H1 (cell line): ENCODE measurements around the gene MOGAT2. TPM values are rescaled to one million over a fixed set of nuclear protein-coding genes. Genes with fewer than 3 reads are reported as not detected.

Experiments
- CTCF ChIA-PET: fragments of 300-600 bp; sonication (Branson Sonifier 250); formaldehyde crosslinking; loops from one replicate; lab custom pipeline; 2021; ENCODE audit not compliant: partially characterized antibody; lab: Charles Lee
- POLR2A ChIA-PET: fragments of 300-600 bp; sonication (Branson Sonifier 250); formaldehyde crosslinking; loops from one replicate; lab custom pipeline; 2021; ENCODE audit warnings: inconsistent platforms; ENCODE audit not compliant: partially characterized antibody; lab: Charles Lee
- DNase-seq, 2 experiments: peaks; one replicate each; pipeline versions ENCODE4 v3.0.0 to v3.0.0-alpha.2; 2010 to 2022; ENCODE audit warnings: low spot score in 2 of 2, low read depth in 1 of 2, mixed read lengths in 1 of 2
- FAIRE-seq: peaks from 2 replicates; lab custom pipeline; 2011; peaks lifted over from hg19 to GRCh38; lab: Jason Lieb, UNC
- H2AFZ ChIP-seq: 2 replicates; pipeline ENCODE4 v1.8.1; 2012; ENCODE audit warnings: low read length, inconsistent platforms
- H2AK5ac ChIP-seq: 2 replicates; pipeline ENCODE4 v1.6.1; 2013; ENCODE audit warnings: low read depth, low read length
- H2BK120ac ChIP-seq: replicated peaks from 2 replicates; pipeline ENCODE3; 2013; ENCODE audit warnings: low read depth, low read length, inconsistent platforms
- H2BK12ac ChIP-seq: 2 replicates; pipeline ENCODE4 v1.6.1; 2013; ENCODE audit warnings: low read depth, low read length
- H2BK15ac ChIP-seq: 2 replicates; pipeline ENCODE4 v1.6.1; 2013; ENCODE audit warnings: low read length
- H2BK20ac ChIP-seq: 2 replicates; pipeline ENCODE4 v1.6.1; 2013; ENCODE audit warnings: low read length
- H2BK5ac ChIP-seq: 2 replicates; pipeline ENCODE4 v1.6.1; 2013; ENCODE audit warnings: low read depth, low read length
- H3K14ac ChIP-seq: 2 replicates; pipeline ENCODE4 v1.6.1; 2013; ENCODE audit warnings: inconsistent platforms; ENCODE audit not compliant: insufficient read length
- H3K18ac ChIP-seq: 2 replicates; pipeline ENCODE4 v1.6.1; 2013; ENCODE audit warnings: low read length; ENCODE audit errors: extremely low read depth
- H3K23ac ChIP-seq: 2 replicates; pipeline ENCODE4 v1.6.1; 2013; ENCODE audit warnings: inconsistent platforms; ENCODE audit not compliant: insufficient read length
- H3K23me2 ChIP-seq: 2 replicates; pipeline ENCODE4 v1.6.1; 2013; ENCODE audit warnings: low read depth, low read length
- H3K27ac ChIP-seq: 2 replicates; pipeline ENCODE4 v1.6.1; 2011; ENCODE audit warnings: low read depth, low read length, inconsistent platforms
- H3K27me3 ChIP-seq, 4 experiments: replicated peaks in 1 of 4; 1 replicate in 1 of 4; 2 replicates in 3 of 4; pipeline versions ENCODE4 v1.6.1 to v1.8.1; 2011 to 2013; ENCODE audit warnings: low read length in 3 of 4, mild to moderate bottlenecking in 3 of 4, inconsistent platforms in 2 of 4, mixed read lengths in 2 of 4, moderate library complexity in 1 of 4; ENCODE audit not compliant: control insufficient read depth in 3 of 4, insufficient read depth in 3 of 4; ENCODE audit errors: extremely low read depth in 1 of 4
- H3K36me3 ChIP-seq, 4 experiments: 2 replicates each; pipeline versions ENCODE4 v1.6.1 to v1.8.1; 2011 to 2013; ENCODE audit warnings: mild to moderate bottlenecking in 4 of 4, low read length in 3 of 4, moderate library complexity in 2 of 4, control low read depth in 1 of 4, inconsistent platforms in 1 of 4; ENCODE audit not compliant: insufficient read depth in 4 of 4, control insufficient read depth in 2 of 4
- H3K4ac ChIP-seq: replicated peaks from 2 replicates; pipeline ENCODE3; 2013; ENCODE audit warnings: low read length, low read depth, mixed read lengths, inconsistent platforms; ENCODE audit not compliant: insufficient read length
- H3K4me1 ChIP-seq, 4 experiments: replicated peaks in 1 of 4; 1 replicate in 1 of 4; 2 replicates in 3 of 4; pipeline versions ENCODE4 v1.6.1 to v1.8.1; 2011 to 2013; ENCODE audit warnings: low read length in 3 of 4, inconsistent platforms in 2 of 4, mixed read lengths in 1 of 4; ENCODE audit not compliant: insufficient read depth in 4 of 4, control insufficient read depth in 3 of 4
- H3K4me2 ChIP-seq, 2 experiments: 2 replicates each; pipeline versions ENCODE4 v1.6.1 to v1.8.1; 2011 to 2013; ENCODE audit warnings: low read depth in 2 of 2, low read length in 2 of 2, control low read depth in 1 of 2, inconsistent platforms in 1 of 2, mild to moderate bottlenecking in 1 of 2; ENCODE audit not compliant: insufficient read depth in 1 of 2
- H3K4me3 ChIP-seq, 4 experiments: fragments of 200-600, 300-600 bp in 1 of 4; sonication (generic), shearing (Covaris generic), sonication (Bioruptor Twin) in 1 of 4; 2 replicates each; pipeline versions ENCODE4 v1.5.1 to v1.8.1; 2011 to 2016; ENCODE audit warnings: low read length in 4 of 4, low read depth in 3 of 4, control low read depth in 2 of 4, inconsistent platforms in 2 of 4, mild to moderate bottlenecking in 2 of 4, mixed read lengths in 1 of 4, moderate library complexity in 1 of 4; ENCODE audit not compliant: insufficient read depth in 2 of 4; ENCODE audit errors: extremely low read depth in 1 of 4
- H3K56ac ChIP-seq: replicated peaks from 2 replicates; pipeline ENCODE3; 2013; ENCODE audit warnings: low read depth, mild to moderate bottlenecking, mixed read lengths, low read length, inconsistent platforms; ENCODE audit not compliant: insufficient read length
- H3K79me1 ChIP-seq: 2 replicates; pipeline ENCODE4 v1.6.1; 2013; ENCODE audit warnings: low read depth, low read length, control low read depth
- H3K79me2 ChIP-seq, 2 experiments: 2 replicates each; pipeline versions ENCODE4 v1.6.1 to v1.8.1; 2012 to 2013; ENCODE audit warnings: low read length in 2 of 2, mild to moderate bottlenecking in 2 of 2, inconsistent platforms in 1 of 2; ENCODE audit not compliant: insufficient read depth in 2 of 2, control insufficient read depth in 1 of 2
- H3K9ac ChIP-seq, 4 experiments: replicated peaks in 1 of 4; 1 replicate in 1 of 4; 2 replicates in 3 of 4; pipeline versions ENCODE4 v1.6.1 to v1.8.1; 2011 to 2013; ENCODE audit warnings: low read depth in 3 of 4, low read length in 3 of 4, control low read depth in 2 of 4, mild to moderate bottlenecking in 2 of 4, moderate library complexity in 2 of 4, inconsistent platforms in 1 of 4; ENCODE audit errors: extremely low read depth in 1 of 4
- H3K9me3 ChIP-seq, 2 experiments: 2 replicates each; pipeline versions ENCODE4 v1.6.1 to v1.8.1; 2012 to 2013; ENCODE audit warnings: mild to moderate bottlenecking in 2 of 2, moderate library complexity in 2 of 2, control low read depth in 1 of 2, inconsistent platforms in 1 of 2, low read depth in 1 of 2, low read length in 1 of 2, mixed read lengths in 1 of 2; ENCODE audit not compliant: insufficient read depth in 2 of 2
- H4K20me1 ChIP-seq, 2 experiments: replicated peaks in 1 of 2; 2 replicates each; pipeline versions ENCODE3 to v1.8.1; 2011 to 2013; ENCODE audit warnings: inconsistent platforms in 2 of 2, low read length in 2 of 2, mild to moderate bottlenecking in 1 of 2; ENCODE audit not compliant: insufficient read depth in 2 of 2, control insufficient read depth in 1 of 2
- H4K5ac ChIP-seq: 2 replicates; pipeline ENCODE4 v1.6.1; 2013; ENCODE audit warnings: low read length, low read depth, mixed read lengths, inconsistent platforms; ENCODE audit not compliant: insufficient read length
- H4K8ac ChIP-seq: 2 replicates; pipeline ENCODE4 v1.8.0; 2013; ENCODE audit warnings: mild to moderate bottlenecking, moderate library complexity, low read length, inconsistent platforms; ENCODE audit not compliant: insufficient read depth; ENCODE audit errors: extremely low read depth
- H4K91ac ChIP-seq: replicated peaks from 2 replicates; pipeline ENCODE3; 2013; ENCODE audit warnings: low read length, mixed read lengths, inconsistent platforms; ENCODE audit not compliant: insufficient read length
- FOSL1 ChIP-seq: IDR thresholded peaks from 2 replicates; pipeline ENCODE4 v1.6.1; 2011; ENCODE audit warnings: mild to moderate bottlenecking, low read depth, low read length, moderate library complexity; ENCODE audit not compliant: insufficient read depth
- NRF1 ChIP-seq: IDR thresholded peaks from 2 replicates; pipeline ENCODE4 v1.6.1; 2011; ENCODE audit warnings: mild to moderate bottlenecking, low read depth, low read length, improper control_type of control experiment
- POLR2A ChIP-seq, 2 experiments: IDR thresholded peaks; 1 replicate in 1 of 2; 2 replicates in 1 of 2; pipeline ENCODE4 v1.6.1; 2011; ENCODE audit warnings: low read depth in 2 of 2, low read length in 2 of 2, mild to moderate bottlenecking in 2 of 2; ENCODE audit errors: control extremely low read depth in 1 of 2
- RNF2 ChIP-seq: fragments of 200-900, 300-1000 bp; sonication (generic); IDR thresholded peaks from 2 replicates; pipeline ENCODE4 v1.7.1; 2016; ENCODE audit warnings: borderline replicate concordance, low read depth, mild to moderate bottlenecking, antibody characterized with exemption, low read length; ENCODE audit not compliant: poor library complexity, severe bottlenecking; ENCODE audit errors: missing control alignments
- WGBS, 2 experiments: shearing (Covaris generic) in 1 of 2; methylation state at CpG; one replicate each; pipeline versions ENCODE4 v1.1.6 to v1.1.7; 2013 to 2015; ENCODE audit warnings: low lambda C conversion rate in 2 of 2, mixed read lengths in 2 of 2, inconsistent platforms in 1 of 2, low coverage in 1 of 2, missing lambda C conversion rate in 1 of 2; ENCODE audit not compliant: insufficient replicate concordance in 2 of 2, insufficient coverage in 1 of 2, insufficient read length in 1 of 2; ENCODE audit errors: extremely low coverage in 1 of 2, missing lambda C conversion rate in 1 of 2; 5-methylcytosine and 5-hydroxymethylcytosine counted together
- polyA plus RNA-seq, 7 experiments: library from polyadenylated mRNA; depleted of rRNA in 3 of 7; stranded (reverse) in 5 of 7; unstranded in 2 of 7; fragments of >200 nt in 5 of 7; fragments of 200-250 nt in 2 of 7; gene quantifications; 1 replicate in 5 of 7; 2 replicates in 1 of 7; 4 replicates in 1 of 7; pipeline versions ENCODE4 v1.2.1 to v1.2.3, GENCODE V29; 2011 to 2013; ENCODE audit warnings: missing spikeins in 2 of 7, mixed read lengths in 2 of 7
- total RNA-seq: library from RNA; stranded (reverse); fragmentation: NEBNext Ultra II Directional; extraction: Animal tissue kit (Norgen Biotek cat#: 25700); gene quantifications from 2 replicates; pipeline ENCODE4 v1.2.1, GENCODE V29; 2021
- TF ChIP-seq, protein P1 (sequence below): IDR thresholded peaks from 2 replicates; pipeline ENCODE4 v1.6.1; 2012; ENCODE audit warnings: inconsistent platforms

The MOGAT2 gene
- total and polyA plus RNA-seq, 2 of the 8 experiments (the other 6 are each of a cell fraction or from before 2014, with no cell fraction given): not detected

DNA sequence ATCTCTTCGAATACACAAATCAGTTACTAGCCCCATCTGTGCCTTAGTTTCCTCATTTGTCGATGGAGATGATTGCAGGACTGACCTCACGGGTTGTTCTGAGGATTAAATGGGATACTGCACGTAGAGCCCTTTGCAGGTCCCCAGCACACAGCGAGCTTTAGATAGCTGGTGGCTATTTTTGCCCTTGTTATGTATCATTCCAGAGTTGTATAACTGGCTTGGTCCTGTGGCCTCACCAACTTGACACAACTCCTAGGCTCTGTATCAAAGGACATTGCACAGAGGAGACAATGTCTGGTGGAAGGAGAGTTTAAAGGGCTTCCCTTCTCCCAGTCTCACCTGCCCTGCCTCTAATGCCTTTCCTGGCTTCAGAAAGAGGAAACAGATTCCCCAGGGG, 28.2 kb downstream of the MOGAT2 start:
- Histone ChIP-seq H3K27ac (no peak overlapping the region), H4K8ac (no peak overlapping the region), H3K4me1 (no peaks in the 10 kb centered on the region), H3K27me3 (no peaks in the 10 kb centered on the region; a peak in 1 of 7 replicates), H3K23me2 (no peaks in the 10 kb centered on the region), H2AFZ (no peak overlapping the region), H3K36me3 (no peaks in the 10 kb centered on the region), H3K4me2 (no peak overlapping the region), H3K9ac (no peak overlapping the region), H3K79me2 (no peaks in the 10 kb centered on the region), H3K9me3 (peaks cover 0 to 5% of the 10 kb centered on the region in 2 experiments; a peak in 1 of 4 replicates), H3K18ac (no peak overlapping the region), H2BK12ac (no peak overlapping the region), H4K5ac (no peak overlapping the region), H3K4ac (no peak overlapping the region), H4K20me1 (no peaks in the 10 kb centered on the region), H4K91ac (no peak overlapping the region), H3K23ac (no peak overlapping the region), H3K4me3 (no peak overlapping the region), H3K56ac (no peak overlapping the region), H3K14ac (no peak overlapping the region), H3K79me1 (no peaks in the 10 kb centered on the region), H2AK5ac (no peak overlapping the region), H2BK20ac (no peak overlapping the region), H2BK15ac (no peak overlapping the region), H2BK5ac (no peak overlapping the region), H2BK120ac (no peak overlapping the region)
- CTCF ChIA-PET: interaction anchor here (0.7 to 1.1 kb wide), 3 partner anchors 13 to 573 kb away, joined by 3 read pairs; no protein-coding TSS in a partner anchor
- POLR2A ChIA-PET: interaction anchor here (1.2 kb wide), 1 partner anchor 23 kb away, joined by 4 read pairs; the partner anchor contains the start of gene DGAT2
- WGBS, 2 experiments: 80% methylated on average over 5 of the region's 5 CpGs; no CpG with 5 or more reads in 1 of the 2 experiments
- FAIRE-seq: no peak
- DNase-seq: no peak
- no peak for TF ChIP-seq RNF2
- no peak for TF ChIP-seq POLR2A (IDR thresholded peaks at IDR 0.05; ENCODE audit: control extremely low read depth in 1 of 2, low read depth in 2 of 2, low read length in 2 of 2)
- no peak for TF ChIP-seq FOSL1
- TF ChIP-seq, protein P1, sequence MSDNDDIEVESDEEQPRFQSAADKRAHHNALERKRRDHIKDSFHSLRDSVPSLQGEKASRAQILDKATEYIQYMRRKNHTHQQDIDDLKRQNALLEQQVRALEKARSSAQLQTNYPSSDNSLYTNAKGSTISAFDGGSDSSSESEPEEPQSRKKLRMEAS: no peak
- TF ChIP-seq NRF1: no peak
